GM12874 (cell line): Measurements from ENCODE around the gene GPHN.

Source experiments
- CTCF ChIP-seq: IDR thresholded peaks from 2 replicates; pipeline ENCODE4 v1.5.1; 2011; ENCODE audit warnings: low read depth, mild to moderate bottlenecking, control low read depth, low read length, moderate library complexity; ENCODE audit not compliant: insufficient read depth

The GPHN gene

GRCh38 chr14:67079846-67080245, 571.9 kb downstream of the GPHN start:
- TF ChIP-seq CTCF: no peak

GRCh38 chr14:67108230-67108629, 600.3 kb downstream of the GPHN start:
- no peak for TF ChIP-seq CTCF

GRCh38 chr14:67111022-67111421, 603.1 kb downstream of the GPHN start:
- TF ChIP-seq CTCF: no peak

- no peak for TF ChIP-seq CTCF
Measured at GRCh38 chr14:67112344-67112743, 604.4 kb downstream of the GPHN start.

DNA sequence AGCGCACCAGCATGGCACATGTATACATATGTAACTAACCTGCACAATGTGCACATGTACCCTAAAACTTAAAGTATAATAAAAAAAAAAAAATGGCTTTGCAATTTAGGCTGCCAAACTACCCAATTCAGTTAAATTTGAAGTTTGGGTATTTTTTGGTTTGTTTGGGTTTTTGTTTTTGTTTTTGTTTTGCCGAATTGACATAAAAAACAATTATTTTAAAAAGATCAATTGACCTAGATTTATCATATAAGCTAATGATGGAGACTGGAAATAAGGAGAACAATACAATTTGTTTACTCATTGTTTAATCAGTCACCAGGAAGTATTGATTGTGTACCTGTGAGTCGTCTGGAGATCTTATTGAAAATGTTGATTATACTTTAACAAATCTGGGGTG, 619.2 kb downstream of the GPHN start:
- no peak for TF ChIP-seq CTCF

DNA sequence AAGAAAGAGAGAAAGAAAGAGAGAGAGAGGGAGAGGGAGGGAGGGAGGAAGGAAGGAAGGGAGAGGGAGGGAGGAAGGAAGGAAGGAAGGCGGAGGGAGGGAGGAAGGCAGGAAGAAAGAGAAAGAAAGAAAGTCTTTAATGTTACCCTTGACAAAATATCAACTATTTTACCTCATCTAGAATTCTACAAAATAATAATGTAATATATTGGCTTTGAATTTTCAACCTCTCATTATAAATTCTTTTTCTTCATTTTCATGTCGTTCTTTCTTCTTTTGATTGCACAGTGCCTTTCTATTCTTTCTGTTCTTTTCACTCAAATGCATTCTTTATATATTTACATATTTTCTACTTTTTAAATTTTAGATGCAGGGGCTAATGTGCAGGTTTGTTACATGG, 621.8 kb downstream of the GPHN start:
- no peak for TF ChIP-seq CTCF

GRCh38 chr14:67131691-67132090, 623.7 kb downstream of the GPHN start:
- TF ChIP-seq CTCF: no peak

DNA sequence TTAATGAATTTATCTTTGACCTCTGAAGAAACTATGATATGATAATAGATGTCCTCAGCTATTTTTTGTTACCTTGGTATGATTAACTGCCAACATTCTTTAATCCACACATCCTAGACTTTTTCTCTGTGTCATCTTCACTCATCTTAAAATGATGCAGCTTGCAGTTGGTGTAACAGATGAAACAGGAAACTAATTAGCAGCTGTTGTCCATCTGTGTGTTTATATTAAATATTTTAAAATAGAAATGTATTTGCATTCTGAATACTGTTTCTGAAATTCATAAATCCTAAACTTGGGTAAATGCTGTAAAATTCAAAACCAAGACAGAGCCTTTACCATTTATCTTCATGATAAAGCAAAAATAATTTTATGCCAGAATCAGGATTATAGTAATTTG, 625.2 kb downstream of the GPHN start:
- no peak for TF ChIP-seq CTCF
